Measurements from ENCODE around the gene CHFR.
"Not testable (repeated sequence)": the region's sequence is repeated elsewhere in the genome, so short reads cannot be mapped to it uniquely, and the experiment has no call there.

CHFR gene

DNA sequence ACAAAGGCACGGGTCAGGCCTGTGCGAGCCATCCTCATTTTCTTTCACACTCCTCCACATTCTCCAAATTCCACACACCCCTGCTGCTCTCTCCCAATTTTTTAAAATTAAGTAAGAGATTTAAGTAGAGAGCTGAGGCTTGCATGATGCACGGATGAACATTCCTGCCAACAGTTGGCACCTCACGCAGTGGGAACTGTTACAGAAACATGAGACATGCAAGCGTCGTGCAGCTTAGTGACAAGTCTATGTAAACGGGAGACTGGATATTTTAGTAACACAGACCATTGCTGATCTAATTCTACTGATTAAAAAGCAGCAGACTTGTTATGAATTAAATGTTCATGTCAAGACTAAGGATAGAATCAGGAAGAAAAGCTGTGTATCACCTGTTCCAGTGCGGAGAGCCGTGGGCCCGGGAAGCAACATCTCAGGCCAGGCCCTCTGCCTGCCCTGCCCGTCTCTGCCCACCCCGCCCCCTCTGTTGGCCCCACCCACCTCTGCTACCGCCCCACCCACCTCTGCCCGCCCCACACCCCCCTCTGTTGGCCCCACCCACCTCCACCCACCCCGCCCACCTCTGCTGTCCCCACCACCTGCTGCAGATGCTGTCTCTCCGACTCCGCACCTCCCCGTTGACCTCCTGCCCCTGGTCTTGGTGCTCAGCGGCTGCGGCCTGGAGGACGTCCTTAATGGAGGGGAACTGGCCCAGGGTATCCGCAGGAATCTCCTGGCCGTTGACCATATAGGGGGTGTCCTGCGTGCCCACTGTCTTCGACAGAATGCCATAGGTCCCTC, 79.9 kb downstream of the CHFR start:
- DNase-seq (ENCODE audit: low spot score): no peak

DNA sequence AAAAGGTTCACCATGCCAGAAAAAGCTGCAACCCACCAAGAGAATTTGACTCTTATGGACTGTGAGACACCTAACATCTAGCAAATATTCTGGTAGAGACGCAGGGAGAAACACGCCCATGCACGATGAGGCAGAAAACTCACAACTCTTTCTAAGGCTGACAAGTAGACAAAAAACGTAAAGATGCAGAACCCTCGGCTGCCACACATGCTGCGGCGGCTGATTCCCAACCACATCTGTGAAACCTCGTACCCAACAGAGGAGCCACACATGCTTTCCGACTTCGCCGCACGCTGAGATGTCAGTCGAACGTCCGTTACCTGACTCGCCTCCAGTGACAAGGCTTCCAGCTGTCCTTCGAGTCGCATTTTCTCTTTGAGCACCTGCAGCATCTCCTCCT, 80.5 kb downstream of the CHFR start:
- DNase-seq (ENCODE audit: low spot score): no peak

DNA sequence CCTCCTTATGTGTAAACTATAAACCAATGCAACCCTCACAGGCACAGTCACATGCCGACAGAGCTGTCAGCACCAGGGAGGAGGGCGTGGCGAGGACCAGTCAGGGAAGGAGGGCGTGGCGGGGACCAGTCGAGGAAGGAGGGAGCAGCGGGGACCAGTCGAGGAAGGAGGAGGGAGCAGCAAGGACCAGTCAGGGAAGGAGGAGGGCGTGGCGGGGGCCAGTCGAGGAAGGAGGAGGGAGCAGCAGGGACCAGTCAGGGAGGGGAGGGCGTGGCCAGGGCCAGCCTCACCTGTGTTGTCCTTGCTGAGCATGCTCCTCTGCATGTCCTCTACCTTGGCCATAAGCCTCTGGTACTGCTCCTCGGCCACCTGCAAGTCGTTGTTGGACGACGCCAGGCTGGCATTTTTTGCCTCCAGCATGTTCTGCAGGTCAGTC, 83.0 kb downstream of the CHFR start:
- no peak for DNase-seq (ENCODE audit: low spot score)

DNA sequence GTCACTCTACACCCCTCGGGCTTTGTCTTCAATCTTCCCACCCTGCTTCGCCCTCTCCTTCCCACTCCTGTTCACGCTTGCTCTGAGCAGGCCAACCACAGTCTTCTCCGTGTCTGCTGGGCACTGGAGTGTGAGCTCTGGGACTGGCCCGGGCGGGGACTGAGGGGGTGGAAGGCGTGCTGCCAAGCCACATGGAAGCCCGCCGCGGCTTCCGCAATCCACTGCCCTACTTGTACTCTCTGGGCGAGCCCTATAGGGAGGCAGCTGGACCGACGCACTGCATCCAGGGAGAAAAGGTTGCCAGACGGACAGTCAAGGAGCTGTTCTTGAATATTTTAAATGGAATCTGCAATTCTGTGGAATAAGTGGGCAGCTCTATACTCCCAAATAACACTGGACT, 83.5 kb downstream of the CHFR start:
- DNase-seq (ENCODE audit: low spot score): no peak

DNA sequence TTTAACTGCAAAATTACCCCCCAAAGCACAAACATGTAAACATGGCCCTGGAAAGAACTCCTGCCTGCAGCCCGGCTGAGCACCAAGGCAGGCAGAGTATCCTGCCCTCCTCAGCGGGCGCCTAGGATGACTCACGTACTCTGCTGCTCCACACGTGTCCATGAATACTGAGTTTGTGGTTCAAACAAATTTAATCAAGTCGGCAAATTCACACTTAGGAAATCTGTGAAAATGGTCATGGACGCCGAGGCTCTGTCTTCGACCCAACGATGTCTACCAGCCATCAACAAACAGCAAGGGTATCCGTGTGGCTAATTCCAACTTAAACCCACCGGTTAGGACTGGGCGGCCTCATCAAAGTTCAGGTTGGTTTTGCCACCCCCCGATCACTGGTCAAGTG, 84.3 kb downstream of the CHFR start:
- DNase-seq (ENCODE audit: low spot score): no peak

DNA sequence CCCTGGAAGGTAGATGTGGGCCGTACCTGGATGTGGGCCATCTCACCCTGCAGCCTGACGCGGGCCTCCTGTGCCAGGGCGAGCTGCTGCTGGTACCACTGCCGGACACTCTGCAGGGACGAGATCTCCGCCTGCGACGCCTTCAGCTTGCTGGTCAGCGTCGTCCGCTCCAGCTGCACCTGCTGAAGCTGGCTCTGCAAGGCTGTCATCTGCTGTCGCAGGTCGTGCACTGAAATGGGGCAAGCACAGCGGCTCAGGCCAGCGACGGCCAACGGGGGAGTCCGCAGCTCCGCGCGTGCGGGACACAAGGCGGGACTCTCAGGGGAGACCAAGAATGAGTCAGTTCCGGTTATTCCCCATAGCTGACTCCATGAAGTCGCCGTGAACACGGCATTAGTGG, 85.7 kb downstream of the CHFR start:
- DNase-seq (ENCODE audit: low spot score): no peak

DNA sequence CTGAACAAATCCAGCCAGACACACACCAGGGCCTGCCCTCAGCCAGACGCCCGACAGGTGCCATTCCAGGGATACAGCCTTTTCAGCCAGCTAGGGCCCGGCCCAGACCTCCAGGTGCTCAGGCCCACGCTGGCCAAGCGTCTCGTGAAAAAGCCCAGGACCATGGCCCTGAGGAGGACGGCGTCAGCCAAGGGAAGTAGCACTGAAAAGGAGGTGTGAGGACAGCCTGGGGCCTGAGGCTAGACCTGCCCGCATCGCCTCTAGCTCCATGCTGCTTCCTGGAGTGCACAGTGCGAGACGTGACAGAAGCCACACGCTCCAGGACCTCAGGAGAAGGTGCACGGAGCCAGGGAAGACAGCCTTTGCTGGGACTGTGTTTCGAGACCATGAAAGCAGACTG, 88.6 kb downstream of the CHFR start:
- no peak for DNase-seq (ENCODE audit: low spot score)

DNA sequence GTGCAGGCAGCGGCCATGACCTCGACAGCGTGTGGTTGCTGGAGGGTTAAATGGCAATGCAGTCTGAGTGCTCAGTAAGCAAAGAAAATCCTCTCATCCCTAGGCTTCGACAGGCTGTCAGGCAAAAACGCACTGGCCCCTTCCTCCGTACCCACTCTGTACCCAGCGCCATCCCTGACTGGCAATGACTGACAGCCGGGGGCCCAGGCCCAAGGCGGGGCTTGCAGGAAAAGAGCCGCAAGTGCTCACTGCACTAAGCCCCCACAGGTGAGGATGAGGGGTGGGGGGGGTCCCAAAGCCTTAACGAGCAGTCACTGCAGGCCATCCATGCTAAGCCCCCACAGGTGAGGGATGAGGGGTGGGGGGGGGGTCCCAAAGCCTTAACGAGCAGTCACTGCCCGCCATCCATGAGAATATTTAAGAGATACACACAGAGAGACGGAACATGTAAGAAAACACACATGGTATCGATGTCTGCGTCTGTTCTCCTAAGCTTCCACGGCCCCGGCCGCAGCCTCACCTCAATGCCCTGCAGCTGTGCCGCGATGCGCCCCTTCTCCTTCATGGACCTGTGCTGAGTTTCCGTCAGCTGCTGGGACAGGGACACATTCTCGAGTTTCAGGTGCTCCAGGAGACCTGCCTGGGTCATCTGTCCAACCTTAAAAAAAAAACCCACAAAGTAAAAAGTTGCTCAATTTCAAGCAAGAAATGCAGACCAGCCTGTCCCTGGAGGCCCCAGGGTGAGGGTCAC, 89.4 kb downstream of the CHFR start:
- no peak for DNase-seq (ENCODE audit: low spot score)

DNA sequence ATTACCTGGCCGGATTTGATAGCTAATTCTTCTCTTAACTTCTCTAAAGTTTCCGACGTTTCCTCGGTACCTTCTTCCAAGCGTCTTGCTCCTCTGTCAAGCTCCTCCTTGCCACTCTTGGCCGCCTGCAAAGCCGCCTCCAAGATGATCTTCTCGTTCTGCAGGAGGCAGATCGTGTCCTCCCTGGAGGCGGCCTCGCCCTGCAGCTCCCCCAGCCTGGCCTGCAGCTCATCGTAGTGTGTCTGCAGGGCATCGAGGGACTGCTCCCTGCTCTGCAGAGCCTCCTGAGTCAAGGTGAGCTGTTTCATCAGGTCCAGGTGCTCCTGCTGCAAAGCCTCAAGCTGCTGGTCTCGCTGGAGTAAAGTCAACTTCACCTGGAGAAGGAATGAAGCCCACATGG, 91.6 kb downstream of the CHFR start:
- no peak for DNase-seq (ENCODE audit: low spot score)

DNA sequence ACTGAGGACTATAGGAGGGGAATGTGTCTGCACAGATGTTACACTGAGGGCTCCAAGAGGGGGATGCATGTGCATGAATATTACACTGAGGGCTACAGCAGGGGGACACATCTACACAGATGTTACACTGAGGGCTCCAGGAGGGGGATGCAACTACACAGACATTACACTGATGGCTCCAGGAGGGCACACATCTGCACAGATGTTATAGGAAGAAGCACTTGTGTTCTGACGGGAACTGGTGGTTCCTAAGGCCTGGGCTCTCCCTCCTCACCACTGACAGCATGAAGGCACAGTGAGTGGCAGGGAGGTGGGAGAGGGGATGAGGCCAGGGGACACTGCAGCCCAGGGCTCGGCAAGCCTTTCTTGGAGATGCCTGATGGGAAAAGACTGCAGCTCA, 95.5 kb downstream of the CHFR start:
- not testable (repeated sequence) for DNase-seq (ENCODE audit: low spot score)

DNA sequence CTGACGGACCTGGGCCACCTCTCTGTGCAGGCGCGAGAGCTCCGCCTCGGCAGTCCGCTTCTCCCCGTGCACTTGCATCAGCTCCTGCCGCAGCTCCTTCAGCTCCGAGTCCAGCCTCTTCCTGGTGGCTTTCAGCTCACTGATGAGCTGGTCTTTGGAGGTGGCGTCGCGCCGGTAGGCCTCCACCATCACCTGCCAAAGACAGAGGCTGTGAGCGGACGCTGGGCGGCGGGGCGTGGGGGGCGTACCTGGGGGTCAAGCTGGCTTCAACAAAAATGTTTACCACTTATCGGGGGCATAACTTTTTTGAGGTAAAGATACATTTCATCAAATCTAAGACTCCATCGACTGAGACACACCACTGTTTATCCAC, 98.3 kb downstream of the CHFR start:
- no peak for DNase-seq (ENCODE audit: low spot score)

DNA sequence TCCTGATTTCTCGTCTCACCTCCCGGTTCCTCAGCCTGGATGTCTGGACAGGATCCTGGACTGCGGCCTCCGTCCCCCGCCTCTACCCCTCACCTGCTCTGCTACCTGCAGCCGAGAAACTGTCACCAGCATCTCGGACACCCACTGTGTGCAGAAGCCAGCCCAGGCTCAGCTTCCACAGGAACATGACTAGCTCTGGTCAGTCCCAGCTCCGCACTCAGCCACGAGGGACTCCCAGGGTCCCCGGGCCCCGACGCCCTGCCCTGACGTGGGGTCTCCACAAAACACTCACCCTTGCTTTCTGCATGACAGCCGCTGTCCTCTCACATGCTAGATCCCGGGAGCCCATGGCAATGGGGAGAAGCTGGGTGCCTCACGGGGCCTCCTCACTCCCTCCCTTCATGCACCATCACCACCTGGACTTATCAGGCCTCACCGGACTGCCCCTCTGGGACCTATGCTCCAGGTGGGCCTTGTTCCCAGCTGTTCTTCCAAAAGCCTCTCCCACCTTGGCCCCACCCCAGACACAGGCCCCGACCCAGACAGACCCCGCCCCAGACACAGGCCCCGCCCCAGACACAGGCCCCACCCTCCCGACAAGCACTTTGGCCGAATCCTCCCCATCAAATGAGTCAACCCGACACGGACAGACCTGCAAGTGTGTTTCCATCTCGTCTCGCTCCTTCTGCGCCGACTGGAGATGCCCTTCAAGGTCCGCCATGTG, 98.9 kb downstream of the CHFR start:
- no peak for DNase-seq (ENCODE audit: low spot score)

DNA sequence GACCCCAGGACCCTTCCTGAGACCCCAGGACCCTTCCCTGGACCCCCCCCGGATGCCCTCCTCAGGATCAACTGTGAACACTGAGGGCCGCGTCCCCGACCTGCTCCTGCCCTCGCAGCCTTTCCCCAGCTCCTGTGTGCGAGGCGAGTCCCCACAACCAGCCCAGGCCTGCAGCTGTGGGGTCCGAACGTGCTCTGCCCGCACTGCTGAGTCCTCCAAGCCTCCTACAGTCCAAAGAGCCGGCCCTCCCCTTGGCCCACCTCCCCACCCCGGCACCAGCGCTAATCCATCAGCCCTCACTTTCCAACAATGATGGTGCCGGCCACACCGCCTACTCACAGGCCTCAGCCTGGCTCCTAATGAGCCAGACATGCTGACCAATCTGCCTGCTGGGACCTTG, 99.5 kb downstream of the CHFR start:
- DNase-seq (ENCODE audit: low spot score): no peak

DNA sequence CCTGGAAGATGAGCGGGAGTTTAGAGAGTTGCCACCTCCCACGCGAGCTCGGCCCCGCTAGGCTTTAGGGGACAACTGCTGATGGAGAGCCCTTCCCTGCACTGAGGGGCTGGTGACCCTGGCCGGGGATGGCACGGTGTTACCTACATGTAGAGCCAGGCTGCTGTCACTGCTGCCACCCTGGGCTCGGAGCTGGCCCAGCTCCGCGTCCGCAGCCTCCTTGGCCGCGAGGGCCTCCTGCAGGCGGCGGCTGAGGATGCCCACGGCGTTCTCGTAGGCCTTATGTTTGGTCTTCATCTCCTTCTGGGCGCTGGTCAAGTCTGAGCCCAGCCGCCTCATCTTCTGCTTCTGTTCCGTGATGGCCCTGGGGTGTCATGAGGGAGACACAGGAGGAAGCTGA, 101.2 kb downstream of the CHFR start:
- DNase-seq (ENCODE audit: low spot score): no peak

DNA sequence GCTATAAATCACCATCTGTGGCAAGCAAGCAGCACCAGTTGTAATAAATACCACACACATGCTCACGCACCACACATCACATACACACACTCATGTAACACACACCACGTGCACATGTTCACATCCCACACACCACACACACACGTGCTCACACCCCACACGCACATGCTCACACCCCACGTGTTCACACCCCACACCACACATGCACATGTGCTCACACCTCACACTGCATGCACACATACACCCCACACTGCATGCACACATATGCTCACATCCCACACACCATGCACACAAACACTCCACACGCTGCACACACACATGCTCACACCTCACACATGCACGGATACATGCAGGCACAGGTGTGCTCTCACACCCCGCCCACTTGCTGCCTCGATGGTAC, 102.8 kb downstream of the CHFR start:
- no peak for DNase-seq (ENCODE audit: low spot score)

DNA sequence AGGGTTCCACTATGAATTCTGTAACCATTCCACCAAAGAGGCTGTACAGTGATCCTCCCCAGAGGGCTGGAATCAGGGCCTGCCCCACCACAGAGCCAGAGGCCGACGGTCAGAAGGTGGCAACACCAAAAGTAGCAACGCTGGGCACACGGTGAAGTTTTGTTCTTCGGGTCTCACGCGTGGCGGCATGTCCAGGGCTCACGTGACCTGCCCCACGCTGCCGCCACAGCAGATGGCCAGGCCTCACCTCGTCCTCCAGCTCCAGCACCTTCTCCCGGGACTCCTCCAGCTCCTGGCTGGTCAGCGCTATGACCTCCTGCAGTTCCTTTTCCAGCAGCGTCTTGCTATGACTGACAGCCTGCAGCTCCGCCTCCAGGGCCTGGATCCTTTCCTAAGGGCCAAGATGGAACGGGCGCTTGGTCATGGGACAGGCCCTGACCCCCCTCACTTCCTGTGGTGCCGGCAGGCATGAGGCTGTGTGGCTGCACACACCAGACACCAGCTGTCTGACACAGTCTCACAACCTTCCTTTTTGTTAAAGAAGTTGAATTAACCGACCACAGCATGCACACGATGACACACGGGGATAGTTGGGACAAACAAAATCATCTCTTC, 103.4 kb downstream of the CHFR start:
- DNase-seq (ENCODE audit: low spot score): no peak
